Measurements from ENCODE around the gene LGALSL.

LGALSL gene

DNA sequence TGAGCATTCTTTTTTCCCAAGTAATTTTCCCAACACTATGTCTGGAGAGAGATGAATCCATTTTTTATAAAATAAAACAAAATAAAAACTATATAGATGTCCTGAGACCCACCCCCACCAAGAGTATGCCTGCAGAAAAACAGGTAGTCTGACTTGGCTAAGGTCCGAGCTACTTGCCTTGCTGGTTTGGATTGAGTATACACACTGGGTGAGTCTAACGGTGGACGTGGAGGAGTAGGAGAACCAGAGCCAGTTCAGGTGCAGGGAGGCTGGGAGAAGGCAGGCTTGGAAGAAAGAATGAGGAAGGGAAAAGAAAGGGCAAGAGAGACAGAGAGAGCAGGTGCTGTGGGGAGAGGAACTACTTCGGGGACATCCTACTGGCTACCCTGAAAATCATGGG lies 48.9 kb downstream of the LGALSL start:
- DNase-seq = no peak

DNA sequence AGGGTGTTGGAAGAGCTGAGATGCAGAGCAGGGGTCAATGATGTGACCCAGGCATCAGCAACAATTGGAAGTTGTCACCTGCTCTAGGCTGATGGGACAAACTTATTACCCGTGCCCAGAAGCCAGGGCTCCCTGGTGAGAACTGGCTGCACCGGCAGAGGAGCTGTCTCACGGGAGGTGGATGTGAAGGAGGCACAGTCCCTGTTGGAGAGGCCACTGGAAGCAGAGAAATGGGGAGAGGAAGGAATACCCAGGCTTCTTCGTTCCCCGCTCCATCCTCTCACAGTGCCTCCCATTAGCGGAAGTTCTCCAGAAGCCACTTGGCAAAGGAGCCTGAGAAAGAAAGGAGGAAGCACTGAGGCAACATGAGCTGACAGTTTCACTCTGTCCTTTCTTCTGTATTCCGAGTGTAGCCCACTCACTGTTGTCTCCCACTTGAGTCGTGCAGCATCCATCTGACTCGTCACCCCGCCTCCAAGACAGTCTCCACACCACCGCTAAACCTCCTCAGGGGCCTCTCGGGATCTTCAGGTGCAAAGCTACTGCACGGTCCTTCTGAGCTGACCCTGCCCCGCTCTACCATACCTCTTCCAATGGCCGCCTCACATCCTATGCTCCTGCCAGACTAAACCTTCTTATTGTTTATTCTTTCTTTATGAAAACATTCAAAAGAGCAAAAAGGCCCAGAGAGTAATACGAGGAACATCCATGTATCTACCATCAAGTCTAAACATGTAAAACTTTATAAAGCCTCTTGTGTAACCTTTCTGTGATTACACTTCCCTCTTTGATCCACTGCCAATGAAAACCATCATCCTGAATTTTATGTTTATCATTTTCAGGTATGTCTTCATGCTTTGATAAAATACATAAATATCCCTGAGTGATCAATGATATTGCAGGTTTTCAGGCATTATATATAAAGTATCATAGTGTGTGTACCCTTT lies 51.1 kb downstream of the LGALSL start:
- DNase-seq = no peak

DNA sequence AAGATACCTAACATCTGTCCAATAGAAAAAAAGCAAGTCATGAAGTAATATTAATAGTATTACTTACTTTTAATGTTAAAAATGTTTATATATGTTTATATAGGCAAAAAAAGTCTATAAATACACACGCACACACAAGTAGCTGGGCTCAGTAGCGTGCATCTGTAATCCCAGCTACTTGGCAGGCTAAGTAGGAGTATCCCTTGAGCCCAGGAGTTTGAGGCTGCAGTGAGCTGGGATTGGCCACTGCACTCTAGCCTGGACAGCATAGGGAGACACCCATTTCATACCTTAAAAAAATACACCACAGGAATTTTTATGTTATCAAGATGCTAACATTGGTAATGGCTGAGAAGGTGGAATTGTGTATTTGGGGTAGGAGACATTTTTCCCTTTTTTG lies 52.7 kb downstream of the LGALSL start:
- no peak for DNase-seq
